ENCODE results near the gene FIGNL1. TPM values are rescaled to one million over a fixed set of nuclear protein-coding genes. Genes with fewer than 3 reads are reported as not detected.
A peak's percentile ranks its signal among the peaks of the same experiment; 100 is the strongest.

FIGNL1 gene
- total and polyA plus RNA-seq, 10 of the 15 experiments (the other 5 are each of a cell fraction or from before 2014, with no cell fraction given): 11.5 to 37.4 (median 29.0) TPM

DNA sequence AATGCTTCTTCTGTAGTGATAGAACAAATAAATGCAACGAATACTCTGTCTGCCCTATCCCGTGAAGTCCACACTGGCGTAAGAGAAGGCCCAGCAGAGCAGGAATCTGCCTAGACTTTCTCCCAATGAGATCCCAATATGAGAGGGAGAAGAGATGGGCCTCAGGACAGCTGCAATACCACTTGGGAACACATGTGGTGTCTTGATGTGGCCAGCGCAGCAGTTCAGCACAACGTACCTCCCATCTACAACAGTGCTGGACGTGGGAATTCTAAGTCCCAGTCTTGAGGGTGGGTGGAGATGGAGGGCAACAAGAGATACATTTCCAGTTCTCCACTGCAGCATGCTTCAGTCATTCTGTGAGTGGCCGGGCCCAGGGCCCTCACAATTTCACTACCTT lies 45.8 kb downstream of the FIGNL1 start:
- H3K36me3 ChIP-seq (ENCODE audit: control insufficient read depth in 2 of 2, insufficient read depth in 2 of 2, low read length in 1 of 2): peaks cover 13 to 16% of the 10 kb centered on the region in 2 experiments; a peak in 3 of 4 replicates
- H3K4me1 ChIP-seq (ENCODE audit: control insufficient read depth, insufficient read depth, low read length): peaks cover 45% of the 10 kb centered on the region
- POLR2A ChIA-PET: no interaction called here
- FAIRE-seq: no peak
- SMC1A ChIA-PET (ENCODE audit: uncharacterized antibody, unreplicated experiment): interaction anchor here (5.1 kb wide), 1 partner anchor 12 kb away, joined by 28 read pairs; no protein-coding TSS in a partner anchor
- H4K20me1 ChIP-seq (ENCODE audit: control insufficient read depth, insufficient read depth): no peaks in the 10 kb centered on the region
- intact Hi-C loops (cut with micrococcal nuclease; ENCODE audit: unreplicated experiment) (no loop called here), in situ Hi-C loops (cut with MboI) (no loop called here)
- no peak overlapping the region for H3K9ac ChIP-seq (ENCODE audit: control insufficient read depth, insufficient read depth, low read length)
- H3K4me3 ChIP-seq: no peak overlapping the region
- no TSS peak for BruUV-seq (replicated peaks)
- no peak for DNase-seq (ENCODE audit: low read depth, low spot score)
- no peak overlapping the region for H3K27ac ChIP-seq (ENCODE audit: control insufficient read depth, insufficient read depth)
- H2AFZ ChIP-seq (ENCODE audit: control insufficient read depth, low read depth, low read length): no peak overlapping the region
- CTCF ChIA-PET: interaction anchor here (3.6 kb wide), 1 partner anchor 13 kb away, joined by 21 read pairs; no protein-coding TSS in a partner anchor
- WGBS (ENCODE audit: insufficient coverage, insufficient replicate concordance, low lambda C conversion rate, missing lambda C conversion rate): 58% methylated on average over 7 of the region's 7 CpGs
- no peaks in the 10 kb centered on the region for H3K79me2 ChIP-seq (ENCODE audit: control insufficient read depth, insufficient read depth, low read length)
- no peaks in the 10 kb centered on the region for H3K27me3 ChIP-seq (replicated peaks in 1 of 2; ENCODE audit: control insufficient read depth in 2 of 2, insufficient read depth in 2 of 2, low read length in 1 of 2)
- RAD21 ChIA-PET (ENCODE audit: unreplicated experiment): interaction anchor here (1.0 to 1.2 kb wide), 2 partner anchors 9 to 14 kb away, joined by 3 read pairs; no protein-coding TSS in a partner anchor
- 0 out of 3 replicates have a peak, but pooled peaks have one; percentile 17 for ATAC-seq
- H3K9me3 ChIP-seq (replicated peaks; ENCODE audit: control insufficient read depth, insufficient read depth, low read length): no peaks in the 10 kb centered on the region; the same call in 2 of the 3 replicates
- no peak overlapping the region for H3K4me2 ChIP-seq (ENCODE audit: control insufficient read depth, insufficient read depth)
- TF ChIP-seq CTCF (IDR thresholded peaks at IDR 0.05 in 2 of 3, conservative IDR thresholded peaks at IDR 0.05 in 1 of 3; ENCODE audit: control insufficient read depth in 2 of 3, extremely low read depth in 1 of 3, insufficient read depth in 1 of 3, low read depth in 3 of 3, low read length in 3 of 3): peak in 2 of 3 experiments; percentile 23 to 26; a peak in 2 of 6 replicates
- no peak for TF ChIP-seq HDGF (IDR thresholded peaks at IDR 0.05)
- TF ChIP-seq ETV6 (conservative IDR thresholded peaks at IDR 0.05 in 1 of 2, IDR thresholded peaks at IDR 0.05 in 1 of 2; ENCODE audit: borderline replicate concordance in 1 of 2, low read depth in 1 of 2): no peak
- TF ChIP-seq CBX5 (IDR thresholded peaks at IDR 0.05; ENCODE audit: low read depth): no peak
- no peak for TF ChIP-seq E2F8 (IDR thresholded peaks at IDR 0.05; ENCODE audit: low read depth, partially characterized antibody)
